LNCaP clone FGC (cell line): ENCODE measurements around the gene TRIM7.

ENCODE experiments used
- DNase-seq: peaks from one replicate; pipeline ENCODE4 v3.0.0-alpha.2; 2011; ENCODE audit warnings: low read depth
- H3K4me3 ChIP-seq: 2 replicates; pipeline ENCODE4 v1.5.1; 2011; ENCODE audit warnings: mild to moderate bottlenecking, low read depth, low read length, control low read depth
- TF ChIP-seq, protein P1 (sequence below): IDR thresholded peaks from 2 replicates; pipeline ENCODE4 v1.5.1; 2012; ENCODE audit warnings: mild to moderate bottlenecking; ENCODE audit not compliant: control insufficient read depth, insufficient read depth; ENCODE audit errors: extremely low read depth

Gene TRIM7

GRCh38 chr5:181160152-181160754, 44.7 kb downstream of the TRIM7 start:
- no peak for DNase-seq
- TF ChIP-seq, protein P1, sequence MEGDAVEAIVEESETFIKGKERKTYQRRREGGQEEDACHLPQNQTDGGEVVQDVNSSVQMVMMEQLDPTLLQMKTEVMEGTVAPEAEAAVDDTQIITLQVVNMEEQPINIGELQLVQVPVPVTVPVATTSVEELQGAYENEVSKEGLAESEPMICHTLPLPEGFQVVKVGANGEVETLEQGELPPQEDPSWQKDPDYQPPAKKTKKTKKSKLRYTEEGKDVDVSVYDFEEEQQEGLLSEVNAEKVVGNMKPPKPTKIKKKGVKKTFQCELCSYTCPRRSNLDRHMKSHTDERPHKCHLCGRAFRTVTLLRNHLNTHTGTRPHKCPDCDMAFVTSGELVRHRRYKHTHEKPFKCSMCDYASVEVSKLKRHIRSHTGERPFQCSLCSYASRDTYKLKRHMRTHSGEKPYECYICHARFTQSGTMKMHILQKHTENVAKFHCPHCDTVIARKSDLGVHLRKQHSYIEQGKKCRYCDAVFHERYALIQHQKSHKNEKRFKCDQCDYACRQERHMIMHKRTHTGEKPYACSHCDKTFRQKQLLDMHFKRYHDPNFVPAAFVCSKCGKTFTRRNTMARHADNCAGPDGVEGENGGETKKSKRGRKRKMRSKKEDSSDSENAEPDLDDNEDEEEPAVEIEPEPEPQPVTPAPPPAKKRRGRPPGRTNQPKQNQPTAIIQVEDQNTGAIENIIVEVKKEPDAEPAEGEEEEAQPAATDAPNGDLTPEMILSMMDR = no peak
- H3K4me3 ChIP-seq = no peak overlapping the region

DNA sequence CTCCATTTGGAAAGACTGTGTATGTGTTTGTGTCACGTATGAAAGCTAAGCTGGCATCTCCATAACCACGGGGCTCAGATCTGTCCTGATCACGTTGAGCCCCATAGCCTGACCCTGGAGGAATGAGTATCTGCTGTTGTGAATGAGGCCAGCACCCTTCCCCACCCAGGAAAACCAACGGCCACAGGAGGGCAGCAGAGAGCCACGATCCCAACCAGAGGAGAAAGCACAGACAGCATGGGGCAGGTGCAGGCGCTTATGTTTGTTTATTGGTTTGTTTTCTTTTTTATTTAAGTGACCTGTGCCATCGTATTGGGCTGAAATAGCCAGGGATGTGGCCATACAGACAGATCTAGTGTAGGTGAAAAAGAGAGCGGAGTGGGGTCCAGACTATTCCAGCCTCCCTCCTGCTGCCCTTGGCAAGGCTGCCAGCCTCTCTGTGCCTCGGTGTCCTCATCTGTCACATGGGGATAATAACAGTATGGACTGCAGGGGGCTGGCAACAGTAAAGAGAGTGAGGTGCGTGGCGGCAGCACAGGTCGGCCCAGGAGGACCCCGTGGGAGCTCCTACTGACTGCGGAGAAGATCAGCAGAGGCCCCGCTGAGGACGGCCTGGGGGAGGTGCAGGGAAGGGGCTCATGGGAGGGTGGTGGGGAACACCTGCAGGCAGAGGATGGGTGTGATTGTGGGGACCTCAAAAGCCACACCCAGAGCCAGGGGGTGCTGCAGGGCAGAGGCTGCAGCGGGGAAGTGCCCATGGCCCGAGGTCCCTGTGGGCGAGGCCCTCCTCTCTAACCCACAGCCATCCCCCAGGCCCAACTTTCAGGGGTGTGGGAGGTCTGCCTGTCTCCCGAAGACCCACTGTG, 45.5 kb downstream of the TRIM7 start:
- H3K4me3 ChIP-seq = no peak overlapping the region
- DNase-seq = peak; percentile 66
- TF ChIP-seq, protein P1 = peak; percentile 88

- DNase-seq = no peak
- TF ChIP-seq, protein P1 = no peak
- H3K4me3 ChIP-seq = no peak overlapping the region
Measured at GRCh38 chr5:181158869-181159268, 46.1 kb downstream of the TRIM7 start.

DNA sequence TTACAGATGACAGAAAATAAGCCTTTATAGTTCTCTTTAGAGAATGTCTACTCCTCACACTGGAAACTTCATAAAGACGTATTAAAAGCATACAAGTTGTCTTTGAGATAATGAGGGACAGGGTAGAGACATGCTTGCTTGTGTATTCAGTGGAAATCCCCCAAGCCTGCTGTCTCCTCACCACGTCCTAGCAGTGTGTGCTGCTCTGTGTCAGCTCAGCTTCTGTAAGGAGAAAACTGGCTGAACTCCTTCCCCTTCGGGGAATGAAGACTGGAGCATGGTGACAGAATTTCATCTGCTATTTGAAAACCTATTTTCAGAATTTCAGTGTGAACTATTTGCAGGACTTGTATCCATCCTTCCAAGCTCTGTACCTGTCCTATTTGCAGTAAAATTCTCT, 48.2 kb downstream of the TRIM7 start:
- no peak overlapping the region for H3K4me3 ChIP-seq
- DNase-seq = no peak
- TF ChIP-seq, protein P1 = no peak

- TF ChIP-seq, protein P1 = no peak
- no peak overlapping the region for H3K4me3 ChIP-seq
- no peak for DNase-seq
Measured at GRCh38 chr5:181153814-181154213, 51.2 kb downstream of the TRIM7 start.

- no peak for DNase-seq
- TF ChIP-seq, protein P1 = no peak
- no peak overlapping the region for H3K4me3 ChIP-seq
Measured at GRCh38 chr5:181152406-181152805, 52.6 kb downstream of the TRIM7 start.
